ENCODE data around the gene SLC13A3.

Gene SLC13A3

GRCh38 chr20:46576774-46577395 lies 74.4 kb downstream of the SLC13A3 start:
- Mint-ChIP-seq H3K36me3 (ENCODE audit: low read depth) (peaks cover 16% of the 10 kb centered on the region), H3K4me3 (no peak overlapping the region), H3K27me3 (ENCODE audit: low read depth, poor library complexity) (peaks cover 4% of the 10 kb centered on the region), H3K9me3 (peaks cover 13% of the 10 kb centered on the region), H3K27ac (no peak overlapping the region), H3K4me1 (peaks cover 5% of the 10 kb centered on the region)
- TF ChIP-seq, protein P1, sequence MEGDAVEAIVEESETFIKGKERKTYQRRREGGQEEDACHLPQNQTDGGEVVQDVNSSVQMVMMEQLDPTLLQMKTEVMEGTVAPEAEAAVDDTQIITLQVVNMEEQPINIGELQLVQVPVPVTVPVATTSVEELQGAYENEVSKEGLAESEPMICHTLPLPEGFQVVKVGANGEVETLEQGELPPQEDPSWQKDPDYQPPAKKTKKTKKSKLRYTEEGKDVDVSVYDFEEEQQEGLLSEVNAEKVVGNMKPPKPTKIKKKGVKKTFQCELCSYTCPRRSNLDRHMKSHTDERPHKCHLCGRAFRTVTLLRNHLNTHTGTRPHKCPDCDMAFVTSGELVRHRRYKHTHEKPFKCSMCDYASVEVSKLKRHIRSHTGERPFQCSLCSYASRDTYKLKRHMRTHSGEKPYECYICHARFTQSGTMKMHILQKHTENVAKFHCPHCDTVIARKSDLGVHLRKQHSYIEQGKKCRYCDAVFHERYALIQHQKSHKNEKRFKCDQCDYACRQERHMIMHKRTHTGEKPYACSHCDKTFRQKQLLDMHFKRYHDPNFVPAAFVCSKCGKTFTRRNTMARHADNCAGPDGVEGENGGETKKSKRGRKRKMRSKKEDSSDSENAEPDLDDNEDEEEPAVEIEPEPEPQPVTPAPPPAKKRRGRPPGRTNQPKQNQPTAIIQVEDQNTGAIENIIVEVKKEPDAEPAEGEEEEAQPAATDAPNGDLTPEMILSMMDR (IDR thresholded peaks at IDR 0.05): no peak
- no peak for DNase-seq

DNA sequence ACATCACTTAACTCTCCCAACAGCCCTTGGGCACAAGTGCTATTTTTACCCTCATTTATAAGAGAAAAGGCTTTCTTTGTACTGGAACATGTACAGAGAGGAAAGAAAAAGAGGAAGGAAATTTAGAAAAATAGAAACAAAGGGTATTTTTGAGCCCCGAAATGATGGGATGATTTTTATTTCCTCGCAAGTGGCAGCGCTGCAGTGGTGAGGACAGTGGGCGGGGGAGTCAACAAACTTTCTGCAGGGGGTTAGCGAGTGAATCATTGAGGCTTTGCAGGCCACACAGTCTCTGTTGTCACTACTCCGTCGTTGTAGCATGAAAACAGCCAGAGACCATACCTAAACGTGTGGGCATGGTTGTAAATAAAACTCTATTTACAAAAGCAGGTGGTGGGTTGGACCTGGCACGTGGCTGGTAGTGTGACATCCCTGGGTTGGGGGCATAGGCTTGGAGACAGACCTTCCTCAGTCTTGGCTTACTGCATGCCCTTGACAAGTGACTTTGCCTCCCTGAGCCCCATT lies 75.3 kb downstream of the SLC13A3 start:
- Mint-ChIP-seq H3K4me3 (no peak overlapping the region), H3K27ac (no peak overlapping the region), H3K27me3 (ENCODE audit: low read depth, poor library complexity) (peaks cover 9% of the 10 kb centered on the region), H3K9me3 (peaks cover 5% of the 10 kb centered on the region), H3K36me3 (ENCODE audit: low read depth) (peaks cover 8% of the 10 kb centered on the region), H3K4me1 (peaks cover 5% of the 10 kb centered on the region)
- DNase-seq: no peak
- TF ChIP-seq, protein P1 (IDR thresholded peaks at IDR 0.05): no peak

GRCh38 chr20:46575394-46575793 lies 75.9 kb downstream of the SLC13A3 start:
- Mint-ChIP-seq H3K27ac (no peak overlapping the region), H3K36me3 (ENCODE audit: low read depth) (peaks cover 8% of the 10 kb centered on the region), H3K9me3 (peaks cover under 1% of the 10 kb centered on the region), H3K27me3 (ENCODE audit: low read depth, poor library complexity) (peaks cover 10% of the 10 kb centered on the region), H3K4me3 (no peak overlapping the region), H3K4me1 (peaks cover 5% of the 10 kb centered on the region)
- TF ChIP-seq, protein P1 (IDR thresholded peaks at IDR 0.05): no peak
- no peak for DNase-seq

DNA sequence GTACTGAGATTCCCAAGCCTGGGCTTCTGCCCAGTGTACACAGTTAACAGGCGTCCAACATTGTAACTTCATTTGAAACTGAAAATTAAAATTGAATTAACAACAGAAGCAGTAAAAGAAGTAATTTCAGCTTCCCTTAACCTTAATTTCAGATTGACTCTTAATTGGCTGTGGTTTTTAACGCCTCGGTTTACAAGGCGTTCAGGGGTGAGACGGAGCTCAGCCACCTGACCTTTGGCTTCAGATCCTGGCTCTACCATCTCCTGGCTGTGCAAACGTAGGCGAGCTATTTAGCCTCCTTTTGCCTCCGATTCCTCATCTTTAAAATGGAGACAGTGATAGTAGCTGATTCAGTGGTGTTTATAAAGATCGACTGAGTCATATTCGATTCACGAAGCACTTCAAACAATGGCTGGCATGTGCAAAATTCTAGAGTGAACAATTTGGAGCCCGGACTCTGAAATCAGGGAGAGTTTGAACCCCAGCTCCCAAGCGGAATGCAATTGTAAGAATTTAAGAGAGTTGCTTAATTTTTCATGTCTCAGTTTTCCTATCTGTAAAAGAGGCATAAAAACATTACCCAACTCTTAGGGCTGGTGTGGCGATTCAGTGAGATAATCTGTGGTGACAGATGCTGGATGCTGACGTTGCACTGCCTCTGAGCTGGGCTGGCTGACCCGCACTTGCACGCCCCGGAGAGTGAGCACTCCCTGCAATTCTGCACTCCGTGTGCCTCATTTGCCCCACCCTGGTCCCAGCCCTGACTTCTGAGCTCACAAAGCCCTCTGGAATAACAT lies 77.3 kb downstream of the SLC13A3 start:
- Mint-ChIP-seq H3K36me3 (ENCODE audit: low read depth) (peaks cover 5% of the 10 kb centered on the region), H3K4me3 (no peak overlapping the region), H3K27ac (peak overlapping the region; percentile 10), H3K4me1 (peaks cover 5% of the 10 kb centered on the region), H3K9me3 (no peaks in the 10 kb centered on the region), H3K27me3 (ENCODE audit: low read depth, poor library complexity) (peaks cover 13% of the 10 kb centered on the region)
- no peak for DNase-seq
- TF ChIP-seq, protein P1 (IDR thresholded peaks at IDR 0.05): no peak

DNA sequence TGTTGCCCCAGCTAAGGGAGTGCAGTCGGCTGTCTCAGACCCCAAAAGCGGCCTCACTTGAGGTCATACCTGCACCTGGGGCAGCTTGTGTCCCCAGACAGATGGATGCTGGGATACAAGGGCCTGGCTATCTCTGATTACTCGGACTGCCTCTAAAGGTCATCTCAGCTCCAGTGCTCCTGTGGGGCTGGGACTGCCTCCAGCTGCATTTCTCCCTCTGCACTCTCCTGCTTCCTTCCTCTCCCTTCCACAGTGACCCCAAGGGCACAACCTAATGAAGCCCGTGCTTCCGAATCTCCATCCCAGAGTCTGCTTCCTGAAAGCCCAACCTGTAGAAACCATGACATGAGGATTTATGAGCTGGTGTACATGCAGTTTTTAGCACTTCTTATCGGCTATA lies 78.0 kb downstream of the SLC13A3 start:
- peak overlapping the region; percentile 10 for H3K27ac Mint-ChIP-seq
- TF ChIP-seq, protein P1 (IDR thresholded peaks at IDR 0.05): no peak
- peaks cover 13% of the 10 kb centered on the region for H3K27me3 Mint-ChIP-seq (ENCODE audit: low read depth, poor library complexity)
- H3K9me3 Mint-ChIP-seq: no peaks in the 10 kb centered on the region
- H3K36me3 Mint-ChIP-seq (ENCODE audit: low read depth): no peaks in the 10 kb centered on the region
- DNase-seq: no peak
- peaks cover 5% of the 10 kb centered on the region for H3K4me1 Mint-ChIP-seq
- no peak overlapping the region for H3K4me3 Mint-ChIP-seq
